DMS 273 treated with DMSO at 0.1 percent for 48 hours (cell line): Measurements from ENCODE around the gene DHX58.

Experiments
- DNase-seq: peaks from one replicate; lab custom pipeline; 2025; lab: John Stamatoyannopoulos, UW

DHX58 gene

DNA sequence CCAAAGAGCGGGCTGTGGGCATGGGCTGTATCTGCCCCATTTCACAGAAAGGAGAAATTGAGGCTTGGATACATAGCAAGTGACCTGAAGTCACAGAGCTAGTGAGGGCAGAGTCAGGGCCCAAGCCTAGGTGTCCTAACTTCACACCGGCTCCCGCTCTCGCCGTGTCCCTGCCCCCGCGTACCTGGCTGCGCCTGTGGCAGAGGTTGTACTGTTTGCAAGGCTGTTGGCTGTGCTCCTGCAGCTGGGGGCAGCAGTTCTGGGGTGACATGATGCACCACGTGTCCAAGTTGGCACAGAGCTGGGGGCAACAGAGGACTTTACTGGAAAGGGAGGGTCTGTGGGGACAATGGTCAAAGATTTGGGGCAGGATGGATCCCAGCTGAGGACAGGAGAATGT, 3.4 kb downstream of the DHX58 start:
- no peak for DNase-seq

- DNase-seq = peak; percentile 55
Observed at GRCh38 chr17:42107597-42108576, 4.6 kb downstream of the DHX58 start.

GRCh38 chr17:42107124-42107523, 5.4 kb downstream of the DHX58 start:
- no peak for DNase-seq

GRCh38 chr17:42106009-42106408, 6.5 kb downstream of the DHX58 start:
- no peak for DNase-seq

DNA sequence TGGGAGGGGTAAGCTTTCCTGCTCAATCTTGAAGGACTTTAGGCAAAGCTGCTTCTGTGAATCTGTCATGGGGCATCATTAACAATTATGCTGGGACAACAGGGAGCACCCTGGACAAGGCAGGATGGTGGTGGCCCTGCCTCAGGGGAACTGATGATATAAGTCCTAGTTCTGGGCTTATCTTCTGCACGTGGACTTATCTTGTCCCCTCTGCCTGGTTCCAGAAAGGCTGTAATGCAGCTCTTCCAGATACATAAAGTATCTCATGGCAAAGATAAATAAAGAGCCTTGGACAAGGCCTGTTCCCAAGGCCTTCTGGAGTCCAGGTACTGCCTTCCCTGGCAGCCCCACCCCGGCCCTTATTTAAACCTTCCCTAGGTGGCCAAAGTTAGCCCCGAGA, 8.2 kb downstream of the DHX58 start:
- DNase-seq = no peak

- no peak for DNase-seq
Observed at GRCh38 chr17:42103221-42103954, 9.1 kb downstream of the DHX58 start.

- peak; percentile 8 for DNase-seq
Observed at GRCh38 chr17:42101513-42102292, 10.8 kb downstream of the DHX58 start.

DNA sequence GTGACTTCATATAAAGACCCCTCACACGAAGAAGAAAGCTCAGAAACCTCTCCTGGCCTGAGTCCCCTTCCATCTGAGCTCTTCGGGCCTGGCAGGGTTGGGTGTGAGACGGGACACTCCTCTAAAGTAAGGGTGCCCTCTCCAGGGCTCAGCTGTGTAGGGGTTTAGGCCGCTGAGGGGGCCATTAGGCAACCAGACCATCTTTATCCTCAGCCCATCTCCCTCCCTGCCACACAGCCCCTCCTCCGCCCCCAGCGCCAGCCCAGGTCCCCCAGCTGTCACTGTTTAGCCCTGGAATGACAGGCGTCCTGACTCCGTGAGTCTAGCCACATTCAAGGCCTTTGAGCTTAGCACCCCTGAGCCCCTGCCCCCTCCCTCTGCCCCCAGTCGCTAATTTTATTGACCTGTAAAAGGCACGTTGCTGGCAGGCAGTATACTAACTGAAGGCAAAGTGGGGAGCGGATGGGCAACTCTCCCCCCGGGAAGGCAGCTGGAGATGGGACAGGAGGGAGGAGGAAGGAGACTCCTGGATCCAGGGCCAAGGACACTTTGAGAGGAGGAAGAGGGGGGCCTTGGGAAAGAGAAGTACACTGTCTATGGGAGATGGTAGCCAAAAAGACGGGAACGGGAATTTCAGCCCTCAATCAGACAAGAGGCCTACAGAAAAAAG, 13.6 kb downstream of the DHX58 start:
- no peak for DNase-seq

DNA sequence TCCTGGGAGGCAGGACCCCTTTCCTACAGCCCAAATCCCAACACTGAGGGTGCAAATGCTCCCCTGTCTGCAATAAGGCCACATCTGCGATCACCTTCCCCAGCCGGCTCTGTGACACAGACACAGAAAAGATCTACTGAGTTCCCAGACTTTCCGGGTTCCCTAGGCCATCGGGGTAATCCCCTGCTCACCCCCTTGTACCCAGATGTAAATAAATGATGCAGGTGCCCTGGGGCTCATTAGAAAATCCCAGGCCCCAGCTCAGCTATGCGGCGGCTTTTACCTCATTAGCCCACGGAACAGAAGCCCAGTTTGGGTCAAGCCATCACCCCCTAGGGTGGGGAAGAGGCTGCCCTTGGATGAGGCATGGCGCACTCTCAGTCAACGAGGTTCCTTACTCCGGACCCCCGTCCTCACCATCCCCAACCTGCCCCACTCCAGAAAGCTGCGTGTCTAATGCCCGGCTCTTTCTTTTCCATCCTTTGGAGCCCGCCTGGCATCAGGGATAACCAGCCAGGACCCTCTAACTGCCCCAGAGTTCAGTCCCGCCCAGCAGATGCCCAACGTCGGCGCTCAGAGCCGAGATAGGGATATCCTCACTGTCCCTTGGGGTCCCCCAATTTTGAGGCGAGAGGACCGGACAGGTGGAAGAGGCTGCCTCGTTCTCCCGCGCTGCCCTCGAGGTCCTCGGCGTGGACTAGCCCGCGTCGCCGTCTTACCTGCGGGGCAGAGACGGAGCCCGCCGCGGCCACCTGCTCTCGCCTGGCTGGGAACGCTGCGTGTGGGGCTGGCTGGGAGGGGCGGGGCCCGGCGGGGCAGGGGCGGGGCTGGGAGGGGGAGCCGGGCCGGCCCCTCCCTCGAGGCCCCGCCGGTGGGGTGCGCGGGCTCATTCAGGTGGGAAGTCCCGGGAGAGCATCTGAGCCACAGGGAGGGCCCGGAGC, 14.6 kb downstream of the DHX58 start, which contains the start of gene ZNF385C:
Gene ZNF385C (minus strand): TSS at position 783 of the 941 bp plus-strand sequence. CDS start 35,417 bp downstream, outside the sequence.
- no peak for DNase-seq

DNA sequence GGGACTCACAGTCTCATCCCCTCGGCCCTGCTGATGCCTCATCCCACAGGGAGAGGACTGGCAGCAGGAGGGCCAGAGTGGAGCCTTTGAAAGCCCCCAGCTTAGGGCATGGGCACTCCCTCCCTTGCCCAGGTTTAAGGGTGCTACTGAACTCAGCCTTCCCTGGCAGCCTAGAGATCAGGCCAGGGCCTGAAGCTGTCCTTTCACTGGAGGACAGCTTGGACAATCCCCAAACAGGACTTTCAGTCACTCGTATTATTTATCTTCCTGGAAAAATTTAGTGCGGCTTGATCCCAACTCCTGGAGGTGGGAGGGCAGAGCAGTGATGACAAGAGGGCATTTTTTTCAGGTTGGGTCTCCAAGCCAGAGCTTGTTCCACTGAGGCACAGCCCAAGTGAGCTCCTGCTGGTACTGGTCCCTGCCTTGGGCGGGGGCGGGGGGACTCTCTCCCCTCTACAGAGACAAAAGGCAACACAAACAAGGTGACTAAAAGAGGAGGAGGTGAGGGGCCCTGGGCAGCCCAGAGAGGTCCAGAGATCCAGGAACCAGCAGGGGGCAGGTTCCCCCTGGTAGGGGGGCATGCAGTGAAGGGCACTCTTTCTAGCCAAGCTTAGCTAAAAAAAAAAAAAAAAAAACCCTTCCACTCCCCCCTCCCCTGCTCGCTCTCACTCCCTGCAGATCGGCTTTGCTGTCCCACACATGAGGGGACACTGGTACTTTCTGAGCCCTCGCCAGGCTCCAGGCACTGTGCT, 16.0 kb downstream of the DHX58 start:
- no peak for DNase-seq

DNA sequence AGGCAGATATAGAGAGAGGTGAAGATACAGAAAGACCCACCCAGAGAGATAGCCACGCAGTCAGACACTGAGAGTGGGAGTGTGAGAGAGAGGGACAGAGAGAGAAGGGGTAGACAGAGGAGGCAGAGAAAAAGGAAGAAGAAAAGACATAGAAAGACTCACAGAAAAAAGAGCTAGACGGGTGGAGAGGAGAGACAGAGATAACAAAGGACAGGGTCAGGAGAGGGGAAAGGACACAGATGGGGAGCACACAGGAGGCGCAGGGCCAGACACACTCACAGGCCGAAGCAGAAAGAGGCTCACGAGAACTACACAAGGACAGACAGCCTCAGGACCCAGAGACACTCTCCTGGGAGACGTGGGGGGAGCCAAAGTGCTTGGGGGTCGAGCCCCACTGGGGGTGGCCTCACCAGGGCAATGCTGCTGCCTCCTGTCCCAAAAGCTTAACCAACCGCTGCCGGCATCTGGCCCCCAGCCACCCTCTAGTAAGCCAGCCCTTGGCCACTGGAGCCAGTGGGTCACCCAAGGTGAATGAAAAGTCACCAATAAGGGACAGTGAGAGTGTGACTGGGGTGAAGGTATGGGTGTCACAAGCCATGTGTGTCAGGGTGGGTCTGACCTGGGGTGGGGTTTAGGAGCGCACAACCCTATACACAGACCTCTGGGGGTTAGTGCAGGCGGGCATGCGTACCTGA, 18.0 kb downstream of the DHX58 start:
- DNase-seq = no peak

DNA sequence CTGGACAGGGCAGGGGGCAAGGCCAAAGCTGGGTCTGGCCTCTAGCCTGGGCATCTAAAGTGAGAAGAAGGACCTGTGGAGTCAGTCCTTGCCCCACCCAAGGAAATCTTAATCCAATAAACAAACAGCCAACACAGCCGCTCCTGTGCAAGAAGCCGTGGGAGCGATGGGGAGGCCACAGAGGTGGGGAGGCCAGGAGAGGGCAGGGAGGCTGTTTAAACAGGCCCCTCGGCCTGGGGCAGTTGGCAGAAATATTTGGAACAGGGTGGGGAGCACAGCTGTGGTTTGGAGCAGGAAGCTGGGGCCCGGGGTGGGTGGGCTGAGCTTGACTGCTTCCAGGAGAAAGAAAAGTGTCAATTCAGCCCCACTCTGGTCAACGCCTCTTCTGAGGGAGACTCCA, 19.6 kb downstream of the DHX58 start:
- DNase-seq = no peak

DNA sequence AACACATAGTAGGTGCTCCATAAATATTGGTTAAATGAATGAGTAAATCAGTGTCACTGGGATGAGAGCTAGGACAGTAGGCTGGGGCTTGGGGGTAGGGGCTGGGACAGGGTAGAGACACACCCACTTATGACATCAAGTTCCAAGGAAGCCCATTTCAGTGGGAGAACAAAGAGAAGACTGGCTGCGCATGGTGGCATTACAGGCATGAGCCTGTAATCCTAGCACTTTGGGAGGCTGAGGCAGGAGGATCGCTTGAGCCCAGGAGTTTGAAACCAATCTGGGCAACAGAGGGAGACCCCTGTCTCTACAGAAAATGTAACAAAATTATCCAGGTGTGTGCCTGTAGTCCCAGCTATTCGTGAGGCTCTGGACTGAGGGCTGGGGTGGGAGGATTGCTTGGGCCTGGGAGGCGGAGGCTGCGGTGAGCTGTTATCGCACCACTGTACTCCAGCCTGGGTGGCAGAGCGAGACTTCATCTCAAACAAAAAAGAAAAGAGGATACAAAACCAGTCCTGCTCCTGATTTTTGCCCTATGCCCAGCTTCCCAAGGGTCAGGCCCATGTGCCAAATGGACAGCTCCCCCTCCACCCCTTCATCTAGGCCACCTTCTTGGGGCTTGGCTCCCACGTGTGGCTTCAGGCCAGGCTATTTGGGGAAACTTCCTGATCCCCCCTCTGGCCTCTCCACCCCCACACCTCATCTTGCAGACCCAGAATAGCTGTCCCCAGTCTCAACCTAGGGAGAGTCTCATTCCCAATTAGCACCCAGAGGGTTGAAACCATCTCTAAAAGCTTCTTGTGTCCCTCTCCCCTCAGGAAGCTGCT, 21.3 kb downstream of the DHX58 start:
- DNase-seq = no peak

GRCh38 chr17:42088736-42089135, 23.8 kb downstream of the DHX58 start:
- DNase-seq = no peak

GRCh38 chr17:42087736-42088705, 24.5 kb downstream of the DHX58 start:
- DNase-seq = no peak

GRCh38 chr17:42087042-42087701, 25.3 kb downstream of the DHX58 start:
- no peak for DNase-seq
